ENCODE data around the gene MYLIP.

MYLIP gene

GRCh38 chr6:16128759-16129622 is at the start of gene MYLIP:
TSS of gene MYLIP (plus strand) at chr6:16129086. CDS start at chr6:16129323, 237 bp downstream.
- TF ChIP-seq, protein P1, sequence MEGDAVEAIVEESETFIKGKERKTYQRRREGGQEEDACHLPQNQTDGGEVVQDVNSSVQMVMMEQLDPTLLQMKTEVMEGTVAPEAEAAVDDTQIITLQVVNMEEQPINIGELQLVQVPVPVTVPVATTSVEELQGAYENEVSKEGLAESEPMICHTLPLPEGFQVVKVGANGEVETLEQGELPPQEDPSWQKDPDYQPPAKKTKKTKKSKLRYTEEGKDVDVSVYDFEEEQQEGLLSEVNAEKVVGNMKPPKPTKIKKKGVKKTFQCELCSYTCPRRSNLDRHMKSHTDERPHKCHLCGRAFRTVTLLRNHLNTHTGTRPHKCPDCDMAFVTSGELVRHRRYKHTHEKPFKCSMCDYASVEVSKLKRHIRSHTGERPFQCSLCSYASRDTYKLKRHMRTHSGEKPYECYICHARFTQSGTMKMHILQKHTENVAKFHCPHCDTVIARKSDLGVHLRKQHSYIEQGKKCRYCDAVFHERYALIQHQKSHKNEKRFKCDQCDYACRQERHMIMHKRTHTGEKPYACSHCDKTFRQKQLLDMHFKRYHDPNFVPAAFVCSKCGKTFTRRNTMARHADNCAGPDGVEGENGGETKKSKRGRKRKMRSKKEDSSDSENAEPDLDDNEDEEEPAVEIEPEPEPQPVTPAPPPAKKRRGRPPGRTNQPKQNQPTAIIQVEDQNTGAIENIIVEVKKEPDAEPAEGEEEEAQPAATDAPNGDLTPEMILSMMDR (IDR thresholded peaks at IDR 0.05; ENCODE audit: low read depth, low read length): peak; percentile 55
- H3K4me3 ChIP-seq (ENCODE audit: low read depth, low read length): peak within 1 kb of the TSS; percentile 87

- TF ChIP-seq, protein P1 (IDR thresholded peaks at IDR 0.05; ENCODE audit: low read depth, low read length): no peak
- no peak overlapping the region for H3K4me3 ChIP-seq (ENCODE audit: low read depth, low read length)
Observed at GRCh38 chr6:16079354-16079753, 49.5 kb upstream of the MYLIP start.

GRCh38 chr6:16080204-16080603 is 48.7 kb upstream of the MYLIP start:
- TF ChIP-seq, protein P1 (IDR thresholded peaks at IDR 0.05; ENCODE audit: low read depth, low read length): no peak
- no peak overlapping the region for H3K4me3 ChIP-seq (ENCODE audit: low read depth, low read length)

GRCh38 chr6:16081326-16081725 is 47.6 kb upstream of the MYLIP start:
- H3K4me3 ChIP-seq (ENCODE audit: low read depth, low read length): no peak overlapping the region
- TF ChIP-seq, protein P1 (IDR thresholded peaks at IDR 0.05; ENCODE audit: low read depth, low read length): no peak

DNA sequence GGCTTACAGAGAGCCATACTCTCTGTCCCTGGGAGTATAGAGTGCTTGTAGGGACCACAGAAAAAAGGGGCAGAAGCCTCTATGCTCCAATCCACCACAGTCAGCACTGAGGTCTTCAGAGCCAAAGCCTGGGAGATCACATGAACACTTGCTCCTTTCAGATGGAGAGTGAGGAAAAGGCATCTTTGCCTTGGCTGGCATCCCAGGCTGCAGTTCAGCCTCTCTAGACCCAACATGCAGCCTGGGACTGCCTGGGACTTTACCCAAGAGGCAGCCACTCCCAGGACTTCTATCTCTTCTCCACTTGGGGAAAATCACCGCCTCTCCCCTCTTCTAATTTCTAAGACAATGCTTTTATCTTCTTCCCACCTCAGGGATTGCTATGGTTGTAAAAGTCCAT is 46.5 kb upstream of the MYLIP start:
- no peak overlapping the region for H3K4me3 ChIP-seq (ENCODE audit: low read depth, low read length)
- TF ChIP-seq, protein P1 (IDR thresholded peaks at IDR 0.05; ENCODE audit: low read depth, low read length): no peak

DNA sequence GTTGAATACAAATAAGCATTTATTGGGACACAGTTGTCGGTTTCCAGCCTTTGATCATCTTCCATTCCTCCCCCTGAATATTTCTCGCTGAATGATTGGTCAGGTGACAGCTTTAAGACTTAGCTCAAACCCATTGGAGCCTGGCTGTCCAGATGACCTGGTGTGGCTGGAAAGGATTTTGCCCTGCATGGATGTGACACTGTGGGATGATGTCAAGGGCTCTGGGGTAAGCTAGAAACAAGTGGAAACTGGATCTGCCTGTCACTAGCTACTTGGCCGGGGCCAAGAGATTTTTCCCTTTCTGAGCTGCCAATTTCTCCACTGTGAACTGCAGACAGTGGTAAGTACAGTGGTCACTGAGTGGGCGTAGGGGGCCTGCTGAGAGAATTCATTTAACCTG is 41.9 kb upstream of the MYLIP start:
- TF ChIP-seq, protein P1 (IDR thresholded peaks at IDR 0.05; ENCODE audit: low read depth, low read length): no peak
- H3K4me3 ChIP-seq (ENCODE audit: low read depth, low read length): no peak overlapping the region

- TF ChIP-seq, protein P1 (IDR thresholded peaks at IDR 0.05; ENCODE audit: low read depth, low read length): no peak
- no peak overlapping the region for H3K4me3 ChIP-seq (ENCODE audit: low read depth, low read length)
Observed at GRCh38 chr6:16087386-16087785, 41.5 kb upstream of the MYLIP start.

Measured in WI38 (cell line).